Caco-2 (cell line): Measurements from ENCODE around the gene NFKB2. TPM values are rescaled to one million over a fixed set of nuclear protein-coding genes. Genes with fewer than 3 reads are reported as not detected.

ENCODE experiments used
- BruUV-seq: library from RNA; stranded (reverse); fragments of 400-500 nt; replicated peaks from 2 replicates; lab custom pipeline; 2021; lab: Mats Ljungman, UMichigan
- CTCF ChIA-PET: fragments of 300-600 bp; sonication (Branson Sonifier 250); formaldehyde crosslinking; loops from one replicate; lab custom pipeline; 2022; ENCODE audit warnings: antibody characterized with exemption; lab: Charles Lee
- POLR2A ChIA-PET: fragments of 300-600 bp; sonication (Branson Sonifier 250); formaldehyde crosslinking; loops from one replicate; lab custom pipeline; 2022; ENCODE audit warnings: antibody characterized with exemption; lab: Charles Lee
- DNase-seq, 2 experiments: peaks; one replicate each; pipeline versions ENCODE4 v3.0.0 to v3.0.0-alpha.2; 2020 to 2022
- H3K27me3 ChIP-seq: replicated peaks from 2 replicates; pipeline ENCODE4 v1.6.0; 2011; ENCODE audit warnings: low read length; ENCODE audit not compliant: control insufficient read depth, insufficient read depth
- H3K36me3 ChIP-seq: 2 replicates; pipeline ENCODE4 v1.5.1; 2011; ENCODE audit warnings: low read length; ENCODE audit not compliant: control insufficient read depth, insufficient read depth
- H3K4me1 ChIP-seq: fragments of 250-450 bp; sonication (Bioruptor Pico); 2 replicates; pipeline ENCODE4 v1.5.1; 2020; ENCODE audit warnings: mild to moderate bottlenecking
- H3K4me3 ChIP-seq: 2 replicates; pipeline ENCODE4 v1.5.1; 2011; ENCODE audit warnings: low read depth, mild to moderate bottlenecking, control low read depth, low read length
- H3K9me3 ChIP-seq: fragments of 250-450 bp; sonication (Bioruptor Pico); 2 replicates; pipeline ENCODE4 v1.5.1; 2020; ENCODE audit warnings: mild to moderate bottlenecking, moderate library complexity
- H3K27ac Mint-ChIP-seq: one replicate; pipeline ENCODE4 v1.8.0; 2022; ENCODE audit warnings: mixed read lengths; ENCODE audit not compliant: unreplicated experiment
- H3K27me3 Mint-ChIP-seq: one replicate; pipeline ENCODE4 v1.8.0; 2022; ENCODE audit warnings: mixed read lengths; ENCODE audit not compliant: insufficient read depth, unreplicated experiment
- H3K36me3 Mint-ChIP-seq: one replicate; pipeline ENCODE4 v1.8.0; 2022; ENCODE audit warnings: mild to moderate bottlenecking, mixed read lengths; ENCODE audit not compliant: insufficient read depth, unreplicated experiment
- H3K4me1 Mint-ChIP-seq: one replicate; pipeline ENCODE4 v1.8.0; 2022; ENCODE audit warnings: low read depth, mixed read lengths; ENCODE audit not compliant: unreplicated experiment
- H3K4me3 Mint-ChIP-seq: one replicate; pipeline ENCODE4 v1.8.0; 2022; ENCODE audit warnings: mild to moderate bottlenecking, moderate library complexity, mixed read lengths; ENCODE audit not compliant: unreplicated experiment
- H3K9me3 Mint-ChIP-seq: one replicate; pipeline ENCODE4 v1.8.0; 2022; ENCODE audit warnings: mixed read lengths; ENCODE audit not compliant: unreplicated experiment
- CTCF ChIP-seq, 2 experiments: fragments of 200-600 bp in 1 of 2; IDR thresholded peaks; 1 replicate in 1 of 2; 2 replicates in 1 of 2; pipeline versions ENCODE4 v1.5.1 to v1.8.0; 2011 to 2022; ENCODE audit warnings: antibody characterized with exemption in 1 of 2, control low read depth in 1 of 2, inconsistent platforms in 1 of 2, low read depth in 1 of 2, low read length in 1 of 2, mild to moderate bottlenecking in 1 of 2, moderate library complexity in 1 of 2; ENCODE audit not compliant: insufficient read depth in 1 of 2, severe bottlenecking in 1 of 2, unreplicated experiment in 1 of 2
- intact Hi-C: fragments of 100-400 bp; cut with micrococcal nuclease; formaldehyde crosslinking; loops from one replicate; pipeline ENCODE4 v1.10.0; 2022; ENCODE audit not compliant: unreplicated experiment
- total RNA-seq: library from RNA; stranded (reverse); gene quantifications from 2 replicates; pipeline ENCODE4 v1.2.3, GENCODE V29; 2022

Gene NFKB2
- total RNA-seq, 1 experiment from 2014 or later, result 36.5 TPM

GRCh38 chr10:102438374-102438773, 42.9 kb downstream of the NFKB2 start:
- ChIA-PET POLR2A (no interaction called here), CTCF (no interaction called here)
- no TSS peak for BruUV-seq
- Histone ChIP-seq H3K36me3 (no peaks in the 10 kb centered on the region), H3K9me3 (no peaks in the 10 kb centered on the region), H3K4me3 (no peak overlapping the region), H3K4me1 (peaks cover 11% of the 10 kb centered on the region), H3K27me3 (no peaks in the 10 kb centered on the region)
- H3K4me3 Mint-ChIP-seq, result no peak overlapping the region
- no peaks in the 10 kb centered on the region for H3K9me3 Mint-ChIP-seq
- H3K27me3 Mint-ChIP-seq, result no peaks in the 10 kb centered on the region
- no peaks in the 10 kb centered on the region for H3K36me3 Mint-ChIP-seq
- H3K27ac Mint-ChIP-seq, result no peak overlapping the region
- H3K4me1 Mint-ChIP-seq, result peaks cover 19% of the 10 kb centered on the region
- DNase-seq, result no peak
- no peak for TF ChIP-seq CTCF (IDR thresholded peaks at IDR 0.05; ENCODE audit: insufficient read depth in 1 of 2, low read depth in 1 of 2, low read length in 1 of 2, severe bottlenecking in 1 of 2, unreplicated experiment in 1 of 2)
- intact Hi-C loops, result no loop called here

GRCh38 chr10:102444851-102445250, 49.3 kb downstream of the NFKB2 start:
- peaks cover 9% of the 10 kb centered on the region for H3K4me1 Mint-ChIP-seq
- H3K4me3 ChIP-seq, result no peak overlapping the region
- H3K27ac Mint-ChIP-seq, result no peak overlapping the region
- H3K36me3 ChIP-seq, result no peaks in the 10 kb centered on the region
- H3K36me3 Mint-ChIP-seq, result peaks cover 9% of the 10 kb centered on the region
- BruUV-seq, result no TSS peak
- TF ChIP-seq CTCF (IDR thresholded peaks at IDR 0.05; ENCODE audit: insufficient read depth in 1 of 2, low read depth in 1 of 2, low read length in 1 of 2, severe bottlenecking in 1 of 2, unreplicated experiment in 1 of 2), result no peak
- no peaks in the 10 kb centered on the region for H3K9me3 ChIP-seq
- H3K4me3 Mint-ChIP-seq, result no peak overlapping the region
- peaks cover 5% of the 10 kb centered on the region for H3K4me1 ChIP-seq
- H3K27me3 Mint-ChIP-seq, result no peaks in the 10 kb centered on the region
- no peak for DNase-seq
- no peaks in the 10 kb centered on the region for H3K9me3 Mint-ChIP-seq
- ChIA-PET CTCF (no interaction called here), POLR2A (no interaction called here)
- H3K27me3 ChIP-seq, result no peaks in the 10 kb centered on the region
- intact Hi-C loops, result no loop called here

- intact Hi-C loops, result loop anchor here (1.0 kb wide), 3 partner anchors 12 to 55 kb away; partner anchors contain the start of gene CUEDC2
- Histone ChIP-seq H3K9me3 (no peaks in the 10 kb centered on the region), H3K36me3 (no peaks in the 10 kb centered on the region), H3K27me3 (no peaks in the 10 kb centered on the region), H3K4me3 (peak overlapping the region; percentile 84), H3K4me1 (peaks cover 31% of the 10 kb centered on the region)
- H3K4me3 Mint-ChIP-seq, result peak overlapping the region; percentile 90
- H3K27ac Mint-ChIP-seq, result peak overlapping the region; percentile 90
- CTCF ChIA-PET, result interaction anchor here (1.2 to 2.0 kb wide), 3 partner anchors 17 to 195 kb away, joined by 3 to 8 read pairs (median 5); partner anchors contain the start of genes CUEDC2 and TRIM8
- TF ChIP-seq CTCF (IDR thresholded peaks at IDR 0.05; ENCODE audit: insufficient read depth in 1 of 2, low read depth in 1 of 2, low read length in 1 of 2, severe bottlenecking in 1 of 2, unreplicated experiment in 1 of 2), result no peak
- H3K36me3 Mint-ChIP-seq, result peaks cover 45% of the 10 kb centered on the region
- POLR2A ChIA-PET, result interaction anchor here (0.6 to 2.4 kb wide), 7 partner anchors 8 to 113 kb away, joined by 3 to 23 read pairs (median 6); partner anchors contain the start of gene CUEDC2
- H3K4me1 Mint-ChIP-seq, result peaks cover 22% of the 10 kb centered on the region
- H3K9me3 Mint-ChIP-seq, result no peaks in the 10 kb centered on the region
- BruUV-seq, result TSS peak; percentile 48
- no peaks in the 10 kb centered on the region for H3K27me3 Mint-ChIP-seq
- peak; percentile 90 to 92 for DNase-seq
These were observed 54.0 kb downstream of the NFKB2 start for GRCh38 chr10:102449321-102450123.
